HepG2 (cell line): ENCODE measurements around the gene HSPA1B. TPM values are rescaled to one million over a fixed set of nuclear protein-coding genes. Genes with fewer than 3 reads are reported as not detected.
A peak's percentile ranks its signal among the peaks of the same experiment; 100 is the strongest.

ENCODE experiments used
- ATM ChIP-seq: fragments of 450-650 bp; IDR thresholded peaks from 2 replicates; pipeline ENCODE4 v1.7.1; 2017; ENCODE audit warnings: mild to moderate bottlenecking, borderline replicate concordance
- CHD4 ChIP-seq: fragments of 200-600 bp; sonication (generic); IDR thresholded peaks from 2 replicates; pipeline ENCODE4 v1.7.0; 2017; ENCODE audit warnings: mild to moderate bottlenecking, low read length, borderline replicate concordance
- FOXK1 ChIP-seq: sonication (generic); formaldehyde crosslinking; IDR thresholded peaks from 2 replicates; pipeline ENCODE4 v1.4.0; 2020; ENCODE audit warnings: low read depth, missing genetic modification reagents, borderline replicate concordance
- FOXK2 ChIP-seq: fragments of 450-650 bp; IDR thresholded peaks from 2 replicates; pipeline ENCODE4 v1.6.1; 2016
- HDAC2 ChIP-seq: sonication (generic); formaldehyde crosslinking; IDR thresholded peaks from 2 replicates; pipeline ENCODE4 v1.4.0; 2020; ENCODE audit warnings: missing genetic modification reagents
- HNRNPK ChIP-seq: fragments of 200-400 bp; formaldehyde crosslinking; IDR thresholded peaks from 2 replicates; pipeline ENCODE4 v1.6.1; 2018; ENCODE audit warnings: low read length, low read depth, moderate library complexity, mild to moderate bottlenecking; ENCODE audit not compliant: poor library complexity, severe bottlenecking
- PHF21A ChIP-seq: sonication (generic); formaldehyde crosslinking; IDR thresholded peaks from 2 replicates; pipeline ENCODE4 v1.5.0; 2020; ENCODE audit warnings: mild to moderate bottlenecking, missing genetic modification reagents
- RFX3 ChIP-seq: IDR thresholded peaks from 2 replicates; pipeline ENCODE4 v1.6.1; 2016; ENCODE audit warnings: missing biosample characterization, missing genetic modification reagents
- ZEB1 ChIP-seq: IDR thresholded peaks from 2 replicates; pipeline ENCODE4 v1.6.1; 2012; ENCODE audit warnings: mild to moderate bottlenecking, low read depth, inconsistent platforms; ENCODE audit not compliant: insufficient replicate concordance
- ZFP90 ChIP-seq: sonication (generic); formaldehyde crosslinking; IDR thresholded peaks from 2 replicates; pipeline ENCODE4 v1.8.0; 2022; ENCODE audit warnings: missing genetic modification reagents, mild to moderate bottlenecking, inconsistent platforms, borderline replicate concordance
- ZNF574 ChIP-seq: sonication (generic); formaldehyde crosslinking; IDR thresholded peaks from 2 replicates; pipeline ENCODE4 v1.4.0; 2020; ENCODE audit warnings: missing genetic modification reagents
- polyA plus RNA-seq, 8 experiments: library from polyadenylated mRNA; depleted of rRNA in 3 of 8; stranded (reverse) in 7 of 8; unstranded in 1 of 8; fragments of >200 nt; fragmentation: Illumina TruSeq in 4 of 8; extraction: Trizol in 4 of 8; gene quantifications; 2 replicates each; pipeline versions ENCODE4 v1.2.1 to v1.2.3, GENCODE V29; 2011 to 2016; ENCODE audit warnings: low read depth in 4 of 8, missing spikeins in 1 of 8, mixed read lengths in 1 of 8; ENCODE audit not compliant: insufficient read depth in 1 of 8
- total RNA-seq, 5 experiments: library from RNA; depleted of rRNA; stranded (reverse); fragments of >200 nt; fragmentation: Illumina TruSeq; extraction: Trizol; gene quantifications; 2 replicates each; pipeline ENCODE4 v1.2.3, GENCODE V29; 2016; ENCODE audit warnings: low read depth in 1 of 5
- TF ChIP-seq, protein P1 (sequence below), 2 experiments: fragments of 450-650 bp in 1 of 2; sonication (generic) in 1 of 2; formaldehyde crosslinking in 1 of 2; IDR thresholded peaks; 2 replicates each; pipeline versions ENCODE4 v1.6.1 to v1.8.0; 2016 to 2022; ENCODE audit warnings: antibody characterized with exemption in 1 of 2, mild to moderate bottlenecking in 1 of 2, missing genetic modification reagents in 1 of 2
- TF ChIP-seq, protein P2 (sequence below): sonication (generic); formaldehyde crosslinking; IDR thresholded peaks from 2 replicates; pipeline ENCODE4 v1.9.0; 2021; ENCODE audit warnings: missing genetic modification reagents, borderline replicate concordance

The HSPA1B gene
- total and polyA plus RNA-seq, 2 of the 13 experiments (the other 11 are each of a cell fraction or from before 2014, with no cell fraction given), result 26.0 to 186 TPM

- TF ChIP-seq, protein P1, sequence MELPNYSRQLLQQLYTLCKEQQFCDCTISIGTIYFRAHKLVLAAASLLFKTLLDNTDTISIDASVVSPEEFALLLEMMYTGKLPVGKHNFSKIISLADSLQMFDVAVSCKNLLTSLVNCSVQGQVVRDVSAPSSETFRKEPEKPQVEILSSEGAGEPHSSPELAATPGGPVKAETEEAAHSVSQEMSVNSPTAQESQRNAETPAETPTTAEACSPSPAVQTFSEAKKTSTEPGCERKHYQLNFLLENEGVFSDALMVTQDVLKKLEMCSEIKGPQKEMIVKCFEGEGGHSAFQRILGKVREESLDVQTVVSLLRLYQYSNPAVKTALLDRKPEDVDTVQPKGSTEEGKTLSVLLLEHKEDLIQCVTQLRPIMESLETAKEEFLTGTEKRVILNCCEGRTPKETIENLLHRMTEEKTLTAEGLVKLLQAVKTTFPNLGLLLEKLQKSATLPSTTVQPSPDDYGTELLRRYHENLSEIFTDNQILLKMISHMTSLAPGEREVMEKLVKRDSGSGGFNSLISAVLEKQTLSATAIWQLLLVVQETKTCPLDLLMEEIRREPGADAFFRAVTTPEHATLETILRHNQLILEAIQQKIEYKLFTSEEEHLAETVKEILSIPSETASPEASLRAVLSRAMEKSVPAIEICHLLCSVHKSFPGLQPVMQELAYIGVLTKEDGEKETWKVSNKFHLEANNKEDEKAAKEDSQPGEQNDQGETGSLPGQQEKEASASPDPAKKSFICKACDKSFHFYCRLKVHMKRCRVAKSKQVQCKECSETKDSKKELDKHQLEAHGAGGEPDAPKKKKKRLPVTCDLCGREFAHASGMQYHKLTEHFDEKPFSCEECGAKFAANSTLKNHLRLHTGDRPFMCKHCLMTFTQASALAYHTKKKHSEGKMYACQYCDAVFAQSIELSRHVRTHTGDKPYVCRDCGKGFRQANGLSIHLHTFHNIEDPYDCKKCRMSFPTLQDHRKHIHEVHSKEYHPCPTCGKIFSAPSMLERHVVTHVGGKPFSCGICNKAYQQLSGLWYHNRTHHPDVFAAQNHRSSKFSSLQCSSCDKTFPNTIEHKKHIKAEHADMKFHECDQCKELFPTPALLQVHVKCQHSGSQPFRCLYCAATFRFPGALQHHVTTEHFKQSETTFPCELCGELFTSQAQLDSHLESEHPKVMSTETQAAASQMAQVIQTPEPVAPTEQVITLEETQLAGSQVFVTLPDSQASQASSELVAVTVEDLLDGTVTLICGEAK (IDR thresholded peaks at IDR 0.05), result no peak
- TF ChIP-seq, protein P1 (CRISPR knock-in tag; IDR thresholded peaks at IDR 0.05), result peak; percentile 79
- TF ChIP-seq PHF21A (CRISPR knock-in tag) (peak; percentile 89), ZEB1 (peak; percentile 37), ZFP90 (CRISPR knock-in tag) (peak; percentile 91; the same call in 1 of the 2 replicates), RFX3 (CRISPR knock-in tag) (no peak; the same call in 1 of the 2 replicates), HNRNPK (peak; percentile 79), FOXK2 (no peak), HDAC2 (CRISPR knock-in tag) (peak; percentile 46; the same call in 1 of the 2 replicates), CHD4 (peak; percentile 74; the same call in 1 of the 2 replicates), FOXK1 (CRISPR knock-in tag) (no peak; the same call in 1 of the 2 replicates), ZNF574 (CRISPR knock-in tag) (peak; percentile 87), ATM (no peak)
- TF ChIP-seq, protein P2, sequence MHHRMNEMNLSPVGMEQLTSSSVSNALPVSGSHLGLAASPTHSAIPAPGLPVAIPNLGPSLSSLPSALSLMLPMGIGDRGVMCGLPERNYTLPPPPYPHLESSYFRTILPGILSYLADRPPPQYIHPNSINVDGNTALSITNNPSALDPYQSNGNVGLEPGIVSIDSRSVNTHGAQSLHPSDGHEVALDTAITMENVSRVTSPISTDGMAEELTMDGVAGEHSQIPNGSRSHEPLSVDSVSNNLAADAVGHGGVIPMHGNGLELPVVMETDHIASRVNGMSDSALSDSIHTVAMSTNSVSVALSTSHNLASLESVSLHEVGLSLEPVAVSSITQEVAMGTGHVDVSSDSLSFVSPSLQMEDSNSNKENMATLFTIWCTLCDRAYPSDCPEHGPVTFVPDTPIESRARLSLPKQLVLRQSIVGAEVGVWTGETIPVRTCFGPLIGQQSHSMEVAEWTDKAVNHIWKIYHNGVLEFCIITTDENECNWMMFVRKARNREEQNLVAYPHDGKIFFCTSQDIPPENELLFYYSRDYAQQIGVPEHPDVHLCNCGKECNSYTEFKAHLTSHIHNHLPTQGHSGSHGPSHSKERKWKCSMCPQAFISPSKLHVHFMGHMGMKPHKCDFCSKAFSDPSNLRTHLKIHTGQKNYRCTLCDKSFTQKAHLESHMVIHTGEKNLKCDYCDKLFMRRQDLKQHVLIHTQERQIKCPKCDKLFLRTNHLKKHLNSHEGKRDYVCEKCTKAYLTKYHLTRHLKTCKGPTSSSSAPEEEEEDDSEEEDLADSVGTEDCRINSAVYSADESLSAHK (CRISPR knock-in tag), result peak; percentile 80; the same call in 1 of the 2 replicates
Measured at GRCh38 chr6:31834367-31835250, 7.1 kb downstream of the HSPA1B start (continued).
